ENCODE results near the gene LRRC45. TPM values are rescaled to one million over a fixed set of nuclear protein-coding genes. Genes with fewer than 3 reads are reported as not detected.

The LRRC45 gene
- total and polyA plus RNA-seq, 9 of the 15 experiments (the other 6 are each of a cell fraction or from before 2014, with no cell fraction given) = 3.5 to 21.5 (median 11.2) TPM; not detected in 2

- H2AFZ ChIP-seq (ENCODE audit: low read depth, low read length) = no peak overlapping the region
- no peak overlapping the region for H3K4me3 ChIP-seq
- peak overlapping the region in 1 of 2 experiments; percentile 97; a peak in 2 of 4 replicates for H3K9ac ChIP-seq (ENCODE audit: insufficient read depth in 1 of 2, low read depth in 2 of 2, low read length in 2 of 2)
- H3K4me2 ChIP-seq (ENCODE audit: insufficient read depth, low read length) = no peak overlapping the region
- peaks cover 9 to 88% of the 10 kb centered on the region in 2 experiments for H3K4me1 ChIP-seq (replicated peaks in 1 of 2; ENCODE audit: control insufficient read depth in 2 of 2, insufficient read depth in 2 of 2, low read length in 2 of 2)
- FAIRE-seq (no peak), ATAC-seq (no peak), DNase-seq (ENCODE audit: extremely low read depth in 1 of 4, low spot score in 3 of 4) (no peak)
- POLR2A ChIA-PET = no interaction called here
- peaks cover 11% of the 10 kb centered on the region for H4K20me1 ChIP-seq (replicated peaks; ENCODE audit: control insufficient read depth, insufficient read depth, low read length)
- 79% methylated on average over 13 of the region's 25 CpGs for WGBS (ENCODE audit: insufficient coverage, low coverage, missing lambda C conversion rate)
- no peaks in the 10 kb centered on the region for H3K9me3 ChIP-seq (replicated peaks; ENCODE audit: control insufficient read depth, insufficient read depth, low read depth, low read length)
- peaks cover 30% of the 10 kb centered on the region for H3K79me2 ChIP-seq (ENCODE audit: control insufficient read depth, insufficient read depth, low read length)
- intact Hi-C loops (cut with micrococcal nuclease) (no loop called here), in situ Hi-C loops (cut with MboI) (no loop called here)
- BruUV-seq (replicated peaks) = no TSS peak
- peaks cover 8% of the 10 kb centered on the region; the same call in 1 of the 3 replicates for H3K36me3 ChIP-seq (ENCODE audit: control insufficient read depth, insufficient read depth, low read length)
- H3K9me1 ChIP-seq (ENCODE audit: control insufficient read depth, insufficient read depth, low read length) = no peaks in the 10 kb centered on the region
- H3K27me3 ChIP-seq (ENCODE audit: control insufficient read depth in 2 of 2, insufficient read depth in 2 of 2, low read length in 2 of 2) = no peaks in the 10 kb centered on the region
- no peak overlapping the region for H3K27ac ChIP-seq (ENCODE audit: extremely low read depth, low read depth, low read length)
- CTCF ChIA-PET (ENCODE audit: low intra/inter-chr PET ratio) = no interaction called here
- TF ChIP-seq CC2D1A (IDR thresholded peaks at IDR 0.05) (no peak), ATF7 (IDR thresholded peaks at IDR 0.05) (no peak), MLX (CRISPR knock-in tag; conservative IDR thresholded peaks at IDR 0.05) (no peak), RUNX1 (IDR thresholded peaks at IDR 0.05; ENCODE audit: low read depth) (no peak), HMGXB4 (CRISPR knock-in tag; IDR thresholded peaks at IDR 0.05) (no peak), HOXB6 (CRISPR knock-in tag; IDR thresholded peaks at IDR 0.05; ENCODE audit: borderline replicate concordance) (no peak), UBTF (IDR thresholded peaks at IDR 0.05; ENCODE audit: borderline replicate concordance in 1 of 2, low read depth in 2 of 2, low read length in 2 of 2) (no peak), AFF4 (CRISPR knock-in tag; IDR thresholded peaks at IDR 0.05) (no peak), ZNF507 (tag; conservative IDR thresholded peaks at IDR 0.05) (no peak), POLR3A (IDR thresholded peaks at IDR 0.05; ENCODE audit: borderline replicate concordance, extremely low read depth, insufficient read depth, insufficient read length) (no peak), NONO (IDR thresholded peaks at IDR 0.05; ENCODE audit: low read depth in 2 of 2, low read length in 1 of 2) (no peak), KLF13 (tag; IDR thresholded peaks at IDR 0.05; ENCODE audit: borderline replicate concordance, low read depth) (no peak)
Measured at GRCh38 chr17:82025401-82026107, 2.4 kb downstream of the LRRC45 start.
